K562 (cell line): Measurements from ENCODE around the gene ALKBH2. TPM values are rescaled to one million over a fixed set of nuclear protein-coding genes. Genes with fewer than 3 reads are reported as not detected.
A peak's percentile ranks its signal among the peaks of the same experiment; 100 is the strongest.

Experiments
- BRF1 ChIP-seq: IDR thresholded peaks from 3 replicates; pipeline ENCODE4 v1.6.1; 2011; ENCODE audit warnings: borderline replicate concordance, mild to moderate bottlenecking; ENCODE audit not compliant: insufficient read length; ENCODE audit errors: extremely low read depth
- BRF2 ChIP-seq: IDR thresholded peaks from 3 replicates; pipeline ENCODE4 v1.6.1; 2011; ENCODE audit warnings: borderline replicate concordance, mild to moderate bottlenecking; ENCODE audit not compliant: insufficient read length, insufficient read depth
- DMBX1 ChIP-seq: fragments of 250-450 bp; sonication (Bioruptor Pico); IDR thresholded peaks from 2 replicates; pipeline ENCODE4 v1.8.0; 2022; ENCODE audit warnings: inconsistent platforms, mild to moderate bottlenecking, moderate library complexity, borderline replicate concordance
- EZH2 ChIP-seq: IDR thresholded peaks from 2 replicates; pipeline ENCODE4 v1.6.1; 2012; ENCODE audit warnings: low read depth, mild to moderate bottlenecking, inconsistent platforms, low read length, borderline replicate concordance
- KAT8 ChIP-seq: fragments of 450-650 bp; IDR thresholded peaks from 2 replicates; pipeline ENCODE4 v1.6.1; 2016; ENCODE audit warnings: low read depth, mild to moderate bottlenecking
- KDM2B ChIP-seq: fragments of 250-450 bp; sonication (Bioruptor Pico); IDR thresholded peaks from 2 replicates; pipeline ENCODE4 v1.8.0; 2021; ENCODE audit warnings: mild to moderate bottlenecking, moderate library complexity
- L3MBTL2 ChIP-seq: fragments of 450-650 bp; IDR thresholded peaks from 2 replicates; pipeline ENCODE4 v1.6.1; 2016; ENCODE audit warnings: mild to moderate bottlenecking, moderate library complexity
- MAFF ChIP-seq: IDR thresholded peaks from 2 replicates; pipeline ENCODE4 v1.6.1; 2012; ENCODE audit warnings: low read length, improper control_type of control experiment
- MLLT1 ChIP-seq, 2 experiments: fragments of 450-650 bp; IDR thresholded peaks; 2 replicates each; pipeline ENCODE4 v1.6.1; 2016
- NR2F6 ChIP-seq: fragments of 450-650 bp; formaldehyde crosslinking; IDR thresholded peaks from 2 replicates; pipeline ENCODE4 v1.4.0; 2020; ENCODE audit warnings: mild to moderate bottlenecking
- PREB ChIP-seq: sonication (generic); formaldehyde crosslinking; IDR thresholded peaks from 2 replicates; pipeline ENCODE4 v1.8.1; 2023; ENCODE audit warnings: mild to moderate bottlenecking, missing genetic modification reagents
- PRPF4 ChIP-seq: fragments of 200-400 bp; formaldehyde crosslinking; IDR thresholded peaks from one replicate; pipeline ENCODE4 v1.6.1; 2017; ENCODE audit warnings: low read length, low read depth, mild to moderate bottlenecking; ENCODE audit not compliant: insufficient read depth, poor library complexity, severe bottlenecking
- RHOXF2B ChIP-seq: fragments of 250-450 bp; sonication (Bioruptor Pico); conservative IDR thresholded peaks from 2 replicates; pipeline ENCODE4 v1.5.1; 2021
- SMAD3 ChIP-seq: fragments of 450-650 bp; formaldehyde crosslinking; conservative IDR thresholded peaks from 2 replicates; pipeline ENCODE4 v1.4.0; 2020; ENCODE audit warnings: mild to moderate bottlenecking
- SMC3 ChIP-seq: conservative IDR thresholded peaks from 2 replicates; pipeline ENCODE4 v1.6.1; 2011; ENCODE audit warnings: low read depth, low read length, improper control_type of control experiment; ENCODE audit not compliant: insufficient read depth
- ZBTB12 ChIP-seq: fragments of 250-450 bp; sonication (Bioruptor Pico); IDR thresholded peaks from 2 replicates; pipeline ENCODE4 v1.4.0; 2020
- ZFP30 ChIP-seq: fragments of 250-450 bp; sonication (Bioruptor Pico); IDR thresholded peaks from 2 replicates; pipeline ENCODE4 v1.8.0; 2022; ENCODE audit warnings: moderate library complexity, mild to moderate bottlenecking, inconsistent platforms, borderline replicate concordance
- ZNF143 ChIP-seq: sonication (generic); formaldehyde crosslinking; IDR thresholded peaks from 2 replicates; pipeline ENCODE4 v1.9.0; 2022; ENCODE audit warnings: mild to moderate bottlenecking, missing genetic modification reagents
- ZNF24 ChIP-seq: fragments of 450-650 bp; IDR thresholded peaks from 2 replicates; pipeline ENCODE4 v1.6.1; 2016
- ZNF644 ChIP-seq: fragments of 200-800 bp; sonication (Bioruptor generic); IDR thresholded peaks from 2 replicates; pipeline ENCODE4 v1.6.1; 2016; ENCODE audit warnings: low read depth, missing genetic modification characterization, missing compliant biosample characterization
- polyA plus RNA-seq, 8 experiments: library from polyadenylated mRNA; depleted of rRNA in 4 of 8; stranded (reverse) in 5 of 8; unstranded in 3 of 8; fragments of >200 nt; fragmentation: Nextera tagmentation in 2 of 8; fragmentation: Illumina TruSeq in 1 of 8; extraction: Ambion mirVana in 2 of 8; extraction: Trizol in 1 of 8; gene quantifications; 2 replicates each; pipeline versions ENCODE4 v1.2.1 to v1.2.3, GENCODE V29; 2011 to 2014; ENCODE audit warnings: inconsistent platforms in 1 of 8, missing spikeins in 1 of 8
- total RNA-seq, 7 experiments: library from RNA; depleted of rRNA in 6 of 7; stranded (reverse); fragments of >200 nt in 6 of 7; fragmentation: Illumina TruSeq in 2 of 7; extraction: Trizol in 2 of 7; gene quantifications; 2 replicates each; pipeline versions ENCODE4 v1.2.1 to v1.2.3, GENCODE V29; 2011 to 2021; ENCODE audit warnings: low replicate concordance in 1 of 7
- TF ChIP-seq, protein P1 (sequence below), 2 experiments: fragments of 450-650 bp; conservative IDR thresholded peaks; 2 replicates each; pipeline ENCODE4 v1.6.1; 2017; ENCODE audit warnings: mild to moderate bottlenecking in 2 of 2, moderate library complexity in 2 of 2

ALKBH2 gene
- total and polyA plus RNA-seq, 9 of the 15 experiments (the other 6 are each of a cell fraction or from before 2014, with no cell fraction given), result 5.9 to 56.1 (median 41.9) TPM

- no peak for TF ChIP-seq PREB
- no peak; the same call in 1 of the 2 replicates for TF ChIP-seq DMBX1
- no peak for TF ChIP-seq ZFP30 (CRISPR knock-in tag)
- no peak for TF ChIP-seq BRF1
- TF ChIP-seq ZBTB12 (CRISPR knock-in tag), result peak; percentile 86
- TF ChIP-seq KAT8, result no peak
- no peak for TF ChIP-seq BRF2
- TF ChIP-seq MAFF, result no peak
- TF ChIP-seq, protein P1, sequence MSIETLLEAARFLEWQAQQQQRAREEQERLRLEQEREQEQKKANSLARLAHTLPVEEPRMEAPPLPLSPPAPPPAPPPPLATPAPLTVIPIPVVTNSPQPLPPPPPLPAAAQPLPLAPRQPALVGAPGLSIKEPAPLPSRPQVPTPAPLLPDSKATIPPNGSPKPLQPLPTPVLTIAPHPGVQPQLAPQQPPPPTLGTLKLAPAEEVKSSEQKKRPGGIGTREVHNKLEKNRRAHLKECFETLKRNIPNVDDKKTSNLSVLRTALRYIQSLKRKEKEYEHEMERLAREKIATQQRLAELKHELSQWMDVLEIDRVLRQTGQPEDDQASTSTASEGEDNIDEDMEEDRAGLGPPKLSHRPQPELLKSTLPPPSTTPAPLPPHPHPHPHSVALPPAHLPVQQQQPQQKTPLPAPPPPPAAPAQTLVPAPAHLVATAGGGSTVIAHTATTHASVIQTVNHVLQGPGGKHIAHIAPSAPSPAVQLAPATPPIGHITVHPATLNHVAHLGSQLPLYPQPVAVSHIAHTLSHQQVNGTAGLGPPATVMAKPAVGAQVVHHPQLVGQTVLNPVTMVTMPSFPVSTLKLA (conservative IDR thresholded peaks at IDR 0.05), result peak; percentile 95 to 98
- no peak for TF ChIP-seq ZNF644
- TF ChIP-seq SMC3, result peak; percentile 82
- TF ChIP-seq NR2F6 (CRISPR knock-in tag), result no peak
- no peak for TF ChIP-seq PRPF4
- peak; percentile 71; the same call in 1 of the 2 replicates for TF ChIP-seq ZNF24
- peak; percentile 60 for TF ChIP-seq ZNF143 (CRISPR knock-in tag)
- no peak for TF ChIP-seq RHOXF2B (CRISPR knock-in tag)
- no peak for TF ChIP-seq KDM2B (CRISPR knock-in tag)
- TF ChIP-seq L3MBTL2, result peak; percentile 100
- TF ChIP-seq EZH2, result no peak
- TF ChIP-seq SMAD3 (CRISPR knock-in tag), result no peak
- 0 out of 4 replicates have a peak, but pooled peaks of 1 of the 2 experiments have one; percentile 33 for TF ChIP-seq MLLT1 (IDR thresholded peaks at IDR 0.05)
These were observed at the start of gene ALKBH2 (continued) for GRCh38 chr12:109093022-109093918.
